ENCODE results near the gene RSPO1.
"Not testable (repeated sequence)": the region's sequence is repeated elsewhere in the genome, so short reads cannot be mapped to it uniquely, and the experiment has no call there.

The RSPO1 gene

GRCh38 chr1:37622131-37622530 is 12.6 kb downstream of the RSPO1 start:
- in situ Hi-C loops (cut with HindIII; ENCODE audit: low sequenced_read_pairs) = no loop called here

DNA sequence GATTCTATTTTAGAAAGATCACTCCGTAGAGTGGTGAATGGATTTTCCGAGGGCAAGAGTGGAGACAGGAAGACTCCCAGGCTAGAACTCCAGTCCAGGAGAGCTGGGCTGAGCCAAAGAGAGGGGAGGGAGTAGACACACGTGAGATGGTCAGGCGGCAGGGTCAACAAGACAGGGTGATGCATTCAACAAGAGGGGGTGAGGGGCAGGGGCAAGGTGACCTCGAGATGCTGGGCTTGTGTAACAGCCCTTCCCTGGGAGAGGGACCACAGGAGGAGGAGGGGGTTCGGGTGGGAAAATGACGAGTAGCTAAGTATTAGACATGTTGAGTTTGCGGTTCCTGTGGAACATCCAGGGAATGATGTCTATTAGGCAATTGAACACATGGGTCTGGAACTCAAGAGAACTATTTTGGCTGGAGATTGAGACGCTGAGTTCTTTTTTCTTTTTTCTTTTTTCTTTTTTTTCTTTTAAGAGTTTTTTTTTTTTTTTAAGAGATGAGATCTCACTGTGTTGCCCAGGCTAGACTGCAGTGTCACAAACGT is 13.3 kb downstream of the RSPO1 start:
- in situ Hi-C loops (cut with HindIII; ENCODE audit: low sequenced_read_pairs) = no loop called here

- in situ Hi-C loops (cut with HindIII; ENCODE audit: low sequenced_read_pairs) = no loop called here
Observed at GRCh38 chr1:37620707-37621106, 14.0 kb downstream of the RSPO1 start.

DNA sequence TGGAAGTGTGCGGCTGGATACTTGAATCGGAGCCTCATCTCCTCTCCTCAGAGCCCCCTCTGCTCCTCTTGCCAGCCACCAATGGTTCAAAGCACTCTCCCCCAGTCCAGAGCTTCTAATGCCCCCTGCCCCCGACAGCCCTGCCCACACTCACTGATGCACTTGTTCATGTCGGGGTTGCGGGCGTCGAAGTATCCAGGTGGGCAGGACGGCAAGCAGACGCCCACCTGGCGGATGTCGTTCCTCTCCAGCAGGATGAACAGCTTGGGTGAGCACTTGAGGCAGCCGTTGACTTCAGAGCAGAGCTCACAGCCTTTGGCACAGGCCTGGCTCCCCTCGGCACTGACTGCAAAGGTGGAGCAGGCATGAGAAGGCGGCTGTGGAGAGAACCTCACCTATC is 18.4 kb downstream of the RSPO1 start:
- in situ Hi-C loops (cut with HindIII; ENCODE audit: low sequenced_read_pairs) = no loop called here

GRCh38 chr1:37614105-37614504 is 20.6 kb downstream of the RSPO1 start:
- in situ Hi-C loops (cut with HindIII; ENCODE audit: low sequenced_read_pairs) = no loop called here

DNA sequence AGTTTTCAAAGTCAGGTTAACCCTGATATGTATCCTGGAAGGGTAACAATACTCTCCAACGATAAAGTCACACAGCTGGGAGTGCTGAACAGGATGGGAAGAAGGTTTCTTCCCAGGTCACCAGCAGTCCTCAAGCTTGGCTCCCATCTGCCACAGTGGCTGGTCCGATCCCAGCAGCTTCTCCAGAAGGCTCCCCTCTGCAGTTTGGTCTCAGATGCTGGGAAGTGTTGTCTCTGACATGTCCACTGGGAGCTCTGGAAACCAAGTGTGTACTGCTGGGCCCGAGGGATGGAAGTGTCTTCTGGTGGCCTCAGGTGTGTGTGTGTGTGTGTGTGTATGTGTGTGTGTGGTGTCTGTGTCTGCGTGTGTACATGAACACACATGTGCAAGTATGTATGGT is 22.5 kb downstream of the RSPO1 start:
- in situ Hi-C loops (cut with HindIII; ENCODE audit: low sequenced_read_pairs) = no loop called here

DNA sequence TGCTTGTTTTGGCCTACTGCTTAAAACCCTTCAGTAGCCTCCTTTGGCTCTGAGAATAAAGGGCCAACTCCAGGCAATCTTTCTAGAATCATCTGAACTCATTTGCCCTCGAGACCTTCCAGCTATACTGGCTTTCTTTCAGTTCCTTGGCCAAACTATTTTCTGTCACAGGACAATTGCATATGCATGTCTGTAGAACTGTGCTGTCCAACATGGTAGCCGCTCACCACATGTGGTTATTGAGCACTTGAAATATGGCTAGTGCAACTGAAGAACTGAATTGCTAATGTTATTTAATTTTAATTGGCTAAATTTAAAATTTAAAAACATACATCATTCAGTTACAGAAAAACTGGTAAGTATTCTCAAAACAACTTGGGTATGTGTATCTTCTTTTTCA is 24.7 kb downstream of the RSPO1 start:
- in situ Hi-C loops (cut with HindIII; ENCODE audit: low sequenced_read_pairs) = no loop called here

DNA sequence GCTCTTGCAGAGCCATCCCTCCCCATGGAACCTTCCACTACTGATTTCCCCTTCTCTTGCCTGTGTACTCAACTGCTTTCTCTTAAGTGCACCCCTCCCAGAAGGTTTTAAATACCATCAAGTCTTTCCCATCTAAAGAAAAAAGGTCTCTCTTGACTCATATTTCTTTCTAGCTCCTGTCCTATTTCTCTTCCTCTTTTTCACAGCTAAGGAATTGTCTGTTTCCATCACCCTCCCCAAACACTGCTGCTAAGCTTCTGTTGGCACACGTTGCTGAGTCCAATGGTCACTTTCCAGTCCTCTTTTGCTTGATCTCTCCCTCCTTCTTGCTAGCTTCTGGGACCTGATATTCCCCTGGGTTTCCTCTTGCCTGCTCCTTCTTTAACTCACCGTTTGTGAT is 25.7 kb downstream of the RSPO1 start:
- in situ Hi-C loops (cut with HindIII; ENCODE audit: low sequenced_read_pairs) = no loop called here

GRCh38 chr1:37606481-37607263 is 28.0 kb downstream of the RSPO1 start:
- in situ Hi-C loops (cut with HindIII; ENCODE audit: low sequenced_read_pairs) = no loop called here

GRCh38 chr1:37605806-37606474 is 28.8 kb downstream of the RSPO1 start:
- in situ Hi-C loops (cut with HindIII; ENCODE audit: low sequenced_read_pairs) = no loop called here

DNA sequence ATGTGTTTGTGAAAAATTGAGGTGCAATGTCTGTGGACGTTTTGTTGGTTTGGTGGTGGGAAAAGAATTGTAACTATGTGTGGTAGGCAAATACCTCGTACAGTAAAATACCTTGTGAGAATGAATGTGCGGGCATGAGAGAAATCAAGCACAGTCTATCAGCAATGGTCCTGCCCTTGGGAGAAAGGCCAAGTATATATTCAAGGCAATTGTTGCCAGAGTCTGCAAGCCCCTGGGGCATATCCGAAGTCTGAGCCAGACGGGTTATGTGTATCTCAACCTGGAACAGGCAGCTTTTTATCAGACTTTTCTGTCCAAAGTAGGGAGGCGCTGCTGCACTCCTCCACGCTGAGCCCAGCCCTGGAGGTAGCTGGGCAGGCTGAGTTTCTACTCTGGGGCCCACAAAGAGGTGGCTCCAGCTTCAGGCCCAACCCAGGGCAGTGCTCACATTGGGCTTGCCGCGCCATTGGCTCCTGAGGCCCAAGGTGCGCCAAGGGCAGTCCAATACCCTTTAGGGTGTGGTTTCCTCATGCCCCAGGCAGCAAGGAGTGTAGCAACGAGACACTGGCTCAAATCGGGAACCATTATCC is 29.5 kb downstream of the RSPO1 start:
- in situ Hi-C loops (cut with HindIII; ENCODE audit: low sequenced_read_pairs) = no loop called here

GRCh38 chr1:37602750-37603694 is 31.7 kb downstream of the RSPO1 start:
- in situ Hi-C loops (cut with HindIII; ENCODE audit: low sequenced_read_pairs) = no loop called here

DNA sequence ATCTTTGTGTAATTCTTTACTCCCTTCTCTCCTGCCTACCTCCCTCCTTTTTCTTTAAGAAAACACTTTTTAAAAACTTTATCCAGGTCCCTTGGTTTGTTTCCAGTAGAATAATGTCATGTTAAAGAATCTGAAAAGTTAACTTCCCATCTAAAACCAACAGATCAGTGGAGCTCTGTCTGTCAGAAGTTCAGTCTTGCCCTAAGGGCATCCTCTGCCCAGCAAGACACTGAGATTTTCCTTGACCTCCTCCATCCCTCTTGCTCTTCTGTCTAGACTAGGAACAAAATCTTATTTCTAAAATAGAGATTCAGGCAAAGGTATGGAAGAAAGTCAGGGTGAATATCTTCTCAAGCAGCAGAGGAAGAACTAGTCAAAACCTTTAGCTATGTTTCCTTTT is 33.3 kb downstream of the RSPO1 start:
- in situ Hi-C loops (cut with HindIII; ENCODE audit: low sequenced_read_pairs) = no loop called here

DNA sequence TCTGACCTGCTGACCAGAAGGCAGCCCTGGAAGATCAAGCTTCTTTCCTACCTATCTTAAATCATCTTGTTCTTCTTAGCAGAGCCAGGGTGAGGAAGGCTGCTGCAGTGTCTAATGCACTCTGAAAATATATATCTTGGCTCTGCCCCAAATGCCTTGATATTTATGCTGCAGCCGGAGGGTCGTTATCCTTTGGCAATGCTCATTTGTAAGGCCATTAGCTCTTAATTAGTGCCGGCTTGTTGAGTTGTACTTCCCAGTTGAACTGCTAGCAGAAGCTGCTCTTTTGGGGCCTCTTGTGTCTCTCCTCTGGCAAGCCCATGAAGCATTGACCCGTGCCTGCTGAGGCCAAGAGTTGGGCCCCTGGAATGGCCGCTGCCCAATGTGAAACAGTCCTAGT is 34.8 kb downstream of the RSPO1 start:
- in situ Hi-C loops (cut with HindIII; ENCODE audit: low sequenced_read_pairs) = loop anchor here (5.0 kb wide), 1 partner anchor 82 kb away; no protein-coding TSS in a partner anchor

DNA sequence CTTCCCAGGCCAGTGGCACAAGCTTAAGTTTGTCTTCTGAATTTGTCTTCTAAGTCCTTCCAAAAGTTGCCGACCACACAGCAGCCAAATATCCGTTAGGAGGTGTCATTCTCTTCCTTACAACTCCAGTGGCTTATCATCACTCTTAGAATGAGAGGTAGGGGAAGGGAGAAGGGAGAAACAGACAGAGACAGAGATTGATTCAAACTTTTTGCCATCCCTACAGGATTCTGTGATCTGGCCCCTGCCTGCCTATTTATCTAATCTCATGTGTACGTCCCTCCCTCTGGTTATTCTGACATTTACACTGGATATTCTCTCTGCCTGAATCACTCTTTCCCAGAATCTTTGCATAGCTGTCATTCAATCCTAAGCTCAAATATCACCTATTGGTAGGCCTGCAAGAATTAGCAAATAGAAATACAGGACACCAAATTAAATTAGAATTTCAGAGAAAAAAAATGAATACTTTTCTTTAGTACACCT is 38.5 kb downstream of the RSPO1 start:
- in situ Hi-C loops (cut with HindIII; ENCODE audit: low sequenced_read_pairs) = loop anchor here (5.0 kb wide), 1 partner anchor 86 kb away; no protein-coding TSS in a partner anchor

GRCh38 chr1:37595440-37596181 is 39.1 kb downstream of the RSPO1 start, which contains the start of gene GNL2:
GNL2 (minus strand) TSS chr1:37595937; CDS start chr1:37595822, 115 bp downstream.
- in situ Hi-C loops (cut with HindIII; ENCODE audit: low sequenced_read_pairs) = loop anchor here (5.0 kb wide), 1 partner anchor 87 kb away; no protein-coding TSS in a partner anchor

- in situ Hi-C loops (cut with HindIII; ENCODE audit: low sequenced_read_pairs) = no loop called here
Observed at GRCh38 chr1:37593726-37594125, 41.0 kb downstream of the RSPO1 start.

GRCh38 chr1:37588939-37589338 is 45.8 kb downstream of the RSPO1 start:
- in situ Hi-C loops (cut with HindIII; ENCODE audit: low sequenced_read_pairs) = no loop called here

DNA sequence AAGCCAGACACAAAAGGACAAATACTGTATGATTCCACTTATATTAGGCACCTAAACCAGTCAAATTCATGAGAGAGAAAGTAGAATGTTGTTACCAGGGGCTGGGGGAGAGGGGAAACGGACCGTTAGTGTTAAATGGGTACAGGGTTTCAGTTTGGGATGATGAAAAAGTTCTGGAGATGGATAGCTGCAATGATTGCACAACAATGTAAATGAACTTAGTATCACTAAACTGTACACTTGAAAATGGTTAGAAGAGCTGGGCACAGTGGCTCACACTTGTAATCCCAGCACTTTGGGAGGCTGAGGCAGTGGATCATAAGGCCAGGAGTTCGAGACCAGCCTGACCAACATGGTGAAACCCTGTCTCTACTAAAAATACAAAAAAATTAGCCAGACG is 50.1 kb downstream of the RSPO1 start:
- in situ Hi-C loops (cut with HindIII; ENCODE audit: low sequenced_read_pairs) = not testable (repeated sequence)

GRCh38 chr1:37575692-37576091 is 59.0 kb downstream of the RSPO1 start:
- in situ Hi-C loops (cut with HindIII; ENCODE audit: low sequenced_read_pairs) = no loop called here

All from DLD1 (cell line).